Naive B cell (primary cell): ENCODE measurements around the gene CNGB1. TPM values are rescaled to one million over a fixed set of nuclear protein-coding genes. Genes with fewer than 3 reads are reported as not detected.
"Not testable (repeated sequence)": the region's sequence is repeated elsewhere in the genome, so short reads cannot be mapped to it uniquely, and the experiment has no call there.

ENCODE experiments used
- ATAC-seq, 2 donors: fragments of 150-1000 bp; cut with Tn5 transposase; 2 replicates each; pipeline ENCODE4 v1.10.0; 2021; ENCODE audit warnings: low read depth in 2 of 2, mild to moderate bottlenecking in 2 of 2, moderate library complexity in 2 of 2
- DNase-seq: peaks from one replicate; pipeline ENCODE4 v3.0.0; 2022
- H3K27ac Mint-ChIP-seq, 6 donors: one replicate each; pipeline ENCODE4 v1.8.0; 2020 to 2022; ENCODE audit warnings: mild to moderate bottlenecking in 6 of 6, mixed read lengths in 6 of 6, moderate library complexity in 5 of 6, inconsistent platforms in 2 of 6
- H3K27me3 Mint-ChIP-seq, 3 donors: one replicate each; pipeline ENCODE4 v1.8.0; 2021 to 2022; ENCODE audit warnings: mixed read lengths in 3 of 3, mild to moderate bottlenecking in 1 of 3
- H3K36me3 Mint-ChIP-seq, 2 donors: one replicate each; pipeline ENCODE4 v1.8.0; 2020 to 2022; ENCODE audit warnings: mixed read lengths in 2 of 2, inconsistent platforms in 1 of 2, mild to moderate bottlenecking in 1 of 2
- H3K4me1 Mint-ChIP-seq, 3 donors: one replicate each; pipeline ENCODE4 v1.8.0; 2020 to 2022; ENCODE audit warnings: mixed read lengths in 3 of 3, inconsistent platforms in 1 of 3, mild to moderate bottlenecking in 1 of 3, moderate library complexity in 1 of 3
- H3K4me3 Mint-ChIP-seq, 8 donors: one replicate each; pipeline ENCODE4 v1.8.0; 2020 to 2022; ENCODE audit warnings: mild to moderate bottlenecking in 8 of 8, mixed read lengths in 8 of 8, moderate library complexity in 8 of 8, inconsistent platforms in 2 of 8
- H3K9me3 Mint-ChIP-seq, 7 donors: one replicate each; pipeline ENCODE4 v1.8.0; 2020 to 2022; ENCODE audit warnings: mixed read lengths in 7 of 7, mild to moderate bottlenecking in 5 of 7, inconsistent platforms in 2 of 7, moderate library complexity in 1 of 7
- polyA plus RNA-seq, 6 donors: library from polyadenylated mRNA; unstranded; fragments of 300-500 nt; fragmentation: Illumina TruSeq; gene quantifications; one replicate each; pipeline ENCODE4 v1.2.3, GENCODE V29; 2021; ENCODE audit warnings: low read depth in 6 of 6

CNGB1 gene
- polyA plus RNA-seq, 6 donors from 2014 or later, result not detected

GRCh38 chr16:57883953-57884654, 86.8 kb downstream of the CNGB1 start:
- no peak for DNase-seq
- no peaks in the 10 kb centered on the region for H3K9me3 Mint-ChIP-seq
- H3K27me3 Mint-ChIP-seq, result peaks cover 47 to 61% (median 57%) of the 10 kb centered on the region in 3 donors
- no peak overlapping the region for H3K27ac Mint-ChIP-seq
- peaks cover 0 to 3% (median 0%) of the 10 kb centered on the region in 3 donors for H3K4me1 Mint-ChIP-seq
- ATAC-seq, result no peak
- no peak overlapping the region for H3K4me3 Mint-ChIP-seq
- H3K36me3 Mint-ChIP-seq, result no peaks in the 10 kb centered on the region

- H3K4me1 Mint-ChIP-seq, result peaks cover 3 to 7% (median 5%) of the 10 kb centered on the region in 3 donors
- H3K27me3 Mint-ChIP-seq, result peaks cover 44 to 56% (median 52%) of the 10 kb centered on the region in 3 donors
- H3K36me3 Mint-ChIP-seq, result no peaks in the 10 kb centered on the region
- no peak overlapping the region for H3K4me3 Mint-ChIP-seq
- H3K27ac Mint-ChIP-seq, result no peak overlapping the region
- ATAC-seq (no peak), DNase-seq (no peak)
- H3K9me3 Mint-ChIP-seq, result no peaks in the 10 kb centered on the region
These were observed 87.4 kb downstream of the CNGB1 start for GRCh38 chr16:57883480-57883879.

- H3K27me3 Mint-ChIP-seq, result peaks cover 42 to 49% (median 45%) of the 10 kb centered on the region in 3 donors
- no peaks in the 10 kb centered on the region for H3K9me3 Mint-ChIP-seq
- peaks cover 4 to 10% (median 8%) of the 10 kb centered on the region in 3 donors for H3K4me1 Mint-ChIP-seq
- no peaks in the 10 kb centered on the region for H3K36me3 Mint-ChIP-seq
- DNase-seq (no peak), ATAC-seq (no peak)
- H3K27ac Mint-ChIP-seq, result no peak overlapping the region
- H3K4me3 Mint-ChIP-seq, result no peak overlapping the region
These were observed 88.1 kb downstream of the CNGB1 start for GRCh38 chr16:57882792-57883191.

GRCh38 chr16:57882206-57882605, 88.7 kb downstream of the CNGB1 start:
- no peak for ATAC-seq
- Mint-ChIP-seq H3K27me3 (peaks cover 36 to 43% (median 40%) of the 10 kb centered on the region in 3 donors), H3K4me3 (no peak overlapping the region), H3K4me1 (peaks cover 4 to 10% (median 8%) of the 10 kb centered on the region in 3 donors), H3K36me3 (no peaks in the 10 kb centered on the region), H3K9me3 (no peaks in the 10 kb centered on the region), H3K27ac (no peak overlapping the region)
- DNase-seq, result no peak

GRCh38 chr16:57878586-57878985, 92.3 kb downstream of the CNGB1 start:
- no peak overlapping the region for H3K27ac Mint-ChIP-seq
- no peak for DNase-seq
- H3K4me1 Mint-ChIP-seq, result peaks cover 4 to 8% (median 7%) of the 10 kb centered on the region in 3 donors
- peaks cover 17 to 26% (median 23%) of the 10 kb centered on the region in 3 donors for H3K27me3 Mint-ChIP-seq
- ATAC-seq, result peak in 1 of 2 donors; percentile 51
- H3K9me3 Mint-ChIP-seq, result peaks cover 0 to 2% (median 0%) of the 10 kb centered on the region in 7 donors
- H3K36me3 Mint-ChIP-seq, result no peaks in the 10 kb centered on the region
- no peak overlapping the region for H3K4me3 Mint-ChIP-seq

- Mint-ChIP-seq H3K9me3 (peaks cover 0 to 2% (median 0%) of the 10 kb centered on the region in 7 donors), H3K36me3 (no peaks in the 10 kb centered on the region), H3K27ac (no peak overlapping the region), H3K27me3 (peaks cover 12 to 23% (median 22%) of the 10 kb centered on the region in 3 donors), H3K4me3 (no peak overlapping the region), H3K4me1 (peaks cover 4 to 8% (median 7%) of the 10 kb centered on the region in 3 donors)
- no peak for ATAC-seq
- no peak for DNase-seq
These were observed 94.7 kb downstream of the CNGB1 start for GRCh38 chr16:57876210-57876609.

- no peak for ATAC-seq
- H3K27ac Mint-ChIP-seq, result no peak overlapping the region
- H3K4me3 Mint-ChIP-seq, result no peak overlapping the region
- H3K36me3 Mint-ChIP-seq, result no peaks in the 10 kb centered on the region
- peaks cover 6 to 8% (median 7%) of the 10 kb centered on the region in 3 donors for H3K4me1 Mint-ChIP-seq
- H3K9me3 Mint-ChIP-seq, result peaks cover 0 to 2% (median 0%) of the 10 kb centered on the region in 7 donors
- DNase-seq, result no peak
- H3K27me3 Mint-ChIP-seq, result peaks cover 8 to 25% (median 23%) of the 10 kb centered on the region in 3 donors
These were observed 95.6 kb downstream of the CNGB1 start for GRCh38 chr16:57875347-57875746.

- no peak overlapping the region for H3K27ac Mint-ChIP-seq
These were observed 97.7 kb downstream of the CNGB1 start for GRCh38 chr16:57873218-57873617.

GRCh38 chr16:57872764-57873163, 98.2 kb downstream of the CNGB1 start:
- peaks cover 4 to 30% (median 27%) of the 10 kb centered on the region in 3 donors for H3K27me3 Mint-ChIP-seq
- not testable (repeated sequence) for H3K4me1 Mint-ChIP-seq, H3K4me3 Mint-ChIP-seq, H3K27ac Mint-ChIP-seq, H3K9me3 Mint-ChIP-seq, H3K36me3 Mint-ChIP-seq, DNase-seq, ATAC-seq

More at GRCh38 chr16:57873218-57873617, 97.7 kb downstream of the CNGB1 start:
- ATAC-seq (no peak), DNase-seq (no peak)
- peaks cover under 1 to 2% (median under 1%) of the 10 kb centered on the region in 3 donors for H3K4me1 Mint-ChIP-seq
- peaks cover 5 to 30% (median 27%) of the 10 kb centered on the region in 3 donors for H3K27me3 Mint-ChIP-seq
- no peak overlapping the region for H3K4me3 Mint-ChIP-seq
- no peaks in the 10 kb centered on the region for H3K36me3 Mint-ChIP-seq
- H3K9me3 Mint-ChIP-seq, result peaks cover 0 to 2% (median 0%) of the 10 kb centered on the region in 7 donors

- ATAC-seq (no peak), DNase-seq (no peak)
- Mint-ChIP-seq H3K4me3 (no peak overlapping the region), H3K27me3 (peaks cover 4 to 29% (median 26%) of the 10 kb centered on the region in 3 donors), H3K27ac (no peak overlapping the region), H3K36me3 (no peaks in the 10 kb centered on the region), H3K4me1 (peaks cover 0 to 2% (median 0%) of the 10 kb centered on the region in 3 donors), H3K9me3 (peaks cover 0 to 2% (median 0%) of the 10 kb centered on the region in 7 donors)
These were observed 99.5 kb downstream of the CNGB1 start for GRCh38 chr16:57871456-57871855.

- H3K9me3 Mint-ChIP-seq, result peaks cover 0 to 2% (median 0%) of the 10 kb centered on the region in 7 donors
- H3K27ac Mint-ChIP-seq, result peak overlapping the region in 1 of 6 donors; percentile 38
- H3K27me3 Mint-ChIP-seq, result peaks cover 4 to 23% (median 20%) of the 10 kb centered on the region in 3 donors
- H3K4me3 Mint-ChIP-seq, result no peak overlapping the region
- H3K36me3 Mint-ChIP-seq, result no peaks in the 10 kb centered on the region
- ATAC-seq (no peak), DNase-seq (no peak)
- peaks cover 0 to 2% (median 0%) of the 10 kb centered on the region in 3 donors for H3K4me1 Mint-ChIP-seq
These were observed 100.0 kb downstream of the CNGB1 start for GRCh38 chr16:57870753-57871454.

GRCh38 chr16:57868913-57869520, 101.9 kb downstream of the CNGB1 start:
- ATAC-seq (no peak), DNase-seq (no peak)
- Mint-ChIP-seq H3K4me1 (peaks cover 0 to 2% (median 0%) of the 10 kb centered on the region in 3 donors), H3K36me3 (no peaks in the 10 kb centered on the region), H3K27me3 (peaks cover 0 to 26% (median 19%) of the 10 kb centered on the region in 3 donors), H3K9me3 (no peaks in the 10 kb centered on the region), H3K4me3 (no peak overlapping the region), H3K27ac (peak overlapping the region in 1 of 6 donors; percentile 56)

- no peak overlapping the region for H3K27ac Mint-ChIP-seq
- no peak overlapping the region for H3K4me3 Mint-ChIP-seq
- peaks cover 6 to 29% (median 23%) of the 10 kb centered on the region in 3 donors for H3K27me3 Mint-ChIP-seq
- H3K9me3 Mint-ChIP-seq, result no peaks in the 10 kb centered on the region
- H3K36me3 Mint-ChIP-seq, result no peaks in the 10 kb centered on the region
- ATAC-seq, result no peak
- no peak for DNase-seq
- peaks cover 0 to 4% (median 0%) of the 10 kb centered on the region in 3 donors for H3K4me1 Mint-ChIP-seq
These were observed 103.8 kb downstream of the CNGB1 start for GRCh38 chr16:57867000-57867561.
